ENCODE measurements around the gene ZNF808. TPM values are rescaled to one million over a fixed set of nuclear protein-coding genes. Genes with fewer than 3 reads are reported as not detected.

ZNF808 gene
- polyA plus RNA-seq, 1 of the 3 experiments (the other 2 are of a cell fraction), result 3.3 TPM

GRCh38 chr19:52520013-52520412 lies 7.5 kb upstream of the ZNF808 start:
- no peak overlapping the region for H3K9ac ChIP-seq
- no peak overlapping the region for H2AFZ ChIP-seq (ENCODE audit: low read depth)
- H3K9me2 ChIP-seq, result no peaks in the 10 kb centered on the region
- H3K4me3 ChIP-seq (ENCODE audit: low read depth in 2 of 2, low read length in 1 of 2), result no peak overlapping the region
- no peaks in the 10 kb centered on the region for H3F3A ChIP-seq (replicated peaks; ENCODE audit: insufficient read depth)
- H3K4me2 ChIP-seq, result no peak overlapping the region
- POLR2A ChIA-PET, result no interaction called here
- H3K4me1 ChIP-seq (ENCODE audit: control insufficient read depth in 1 of 2, insufficient read depth in 2 of 2, low read depth in 1 of 2, low read length in 1 of 2), result no peaks in the 10 kb centered on the region
- H3K27me3 ChIP-seq (ENCODE audit: insufficient read depth), result no peaks in the 10 kb centered on the region
- TF ChIP-seq CTCF (IDR thresholded peaks at IDR 0.05), result no peak
- no peak for TF ChIP-seq MXI1 (IDR thresholded peaks at IDR 0.05; ENCODE audit: low read depth, low read length)
- TF ChIP-seq, protein P1, sequence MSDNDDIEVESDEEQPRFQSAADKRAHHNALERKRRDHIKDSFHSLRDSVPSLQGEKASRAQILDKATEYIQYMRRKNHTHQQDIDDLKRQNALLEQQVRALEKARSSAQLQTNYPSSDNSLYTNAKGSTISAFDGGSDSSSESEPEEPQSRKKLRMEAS (IDR thresholded peaks at IDR 0.05; ENCODE audit: low read depth), result no peak
- no peak for TF ChIP-seq GABPA (IDR thresholded peaks at IDR 0.05; ENCODE audit: low read depth)
- TF ChIP-seq TCF12 (IDR thresholded peaks at IDR 0.05), result no peak
- TF ChIP-seq SIN3A (IDR thresholded peaks at IDR 0.05; ENCODE audit: borderline replicate concordance, low read depth, low read length), result no peak
- TF ChIP-seq TAF1 (IDR thresholded peaks at IDR 0.05; ENCODE audit: borderline replicate concordance, low read depth, low read length), result no peak
- no peak for TF ChIP-seq USF2 (IDR thresholded peaks at IDR 0.05; ENCODE audit: borderline replicate concordance, low read depth, low read length)
- TF ChIP-seq SMC3 (IDR thresholded peaks at IDR 0.05; ENCODE audit: low read depth, low read length), result no peak
- TF ChIP-seq EZH2phosphoT487 (IDR thresholded peaks at IDR 0.05; ENCODE audit: borderline replicate concordance, low read depth), result no peak
- no peaks in the 10 kb centered on the region for H3K9me3 ChIP-seq
- CTCF ChIA-PET, result no interaction called here
- H3K36me3 ChIP-seq (replicated peaks in 1 of 2; ENCODE audit: control insufficient read depth in 1 of 2, insufficient read depth in 2 of 2, low read length in 1 of 2), result no peaks in the 10 kb centered on the region
- no peak for DNase-seq
- H3K79me2 ChIP-seq (ENCODE audit: insufficient read depth), result no peaks in the 10 kb centered on the region
- H3K27ac ChIP-seq (ENCODE audit: low read depth in 2 of 2, low read length in 1 of 2), result no peak overlapping the region
- H4K20me1 ChIP-seq (ENCODE audit: insufficient read depth), result no peaks in the 10 kb centered on the region
- WGBS (ENCODE audit: low lambda C conversion rate), result 38% methylated on average over 4 of the region's 4 CpGs

- no peaks in the 10 kb centered on the region; a peak in 1 of 4 replicates for H3K4me1 ChIP-seq (ENCODE audit: control insufficient read depth in 1 of 2, insufficient read depth in 2 of 2, low read depth in 1 of 2, low read length in 1 of 2)
- no peak overlapping the region for H2AFZ ChIP-seq (ENCODE audit: low read depth)
- TF ChIP-seq RCOR1 (IDR thresholded peaks at IDR 0.05; ENCODE audit: low read length) (no peak), PBX3 (IDR thresholded peaks at IDR 0.05) (no peak), JUND (IDR thresholded peaks at IDR 0.05) (no peak), TEAD4 (IDR thresholded peaks at IDR 0.05; ENCODE audit: borderline replicate concordance, insufficient read depth) (no peak), POLR2AphosphoS5 (IDR thresholded peaks at IDR 0.05; ENCODE audit: low read depth, low read length) (no peak), TCF12 (IDR thresholded peaks at IDR 0.05) (no peak), NRF1 (IDR thresholded peaks at IDR 0.05; ENCODE audit: low read depth, low read length) (no peak), EP300 (IDR thresholded peaks at IDR 0.05; ENCODE audit: borderline replicate concordance in 1 of 2, low read depth in 1 of 2, low read length in 1 of 2) (no peak)
- TF ChIP-seq, protein P2, sequence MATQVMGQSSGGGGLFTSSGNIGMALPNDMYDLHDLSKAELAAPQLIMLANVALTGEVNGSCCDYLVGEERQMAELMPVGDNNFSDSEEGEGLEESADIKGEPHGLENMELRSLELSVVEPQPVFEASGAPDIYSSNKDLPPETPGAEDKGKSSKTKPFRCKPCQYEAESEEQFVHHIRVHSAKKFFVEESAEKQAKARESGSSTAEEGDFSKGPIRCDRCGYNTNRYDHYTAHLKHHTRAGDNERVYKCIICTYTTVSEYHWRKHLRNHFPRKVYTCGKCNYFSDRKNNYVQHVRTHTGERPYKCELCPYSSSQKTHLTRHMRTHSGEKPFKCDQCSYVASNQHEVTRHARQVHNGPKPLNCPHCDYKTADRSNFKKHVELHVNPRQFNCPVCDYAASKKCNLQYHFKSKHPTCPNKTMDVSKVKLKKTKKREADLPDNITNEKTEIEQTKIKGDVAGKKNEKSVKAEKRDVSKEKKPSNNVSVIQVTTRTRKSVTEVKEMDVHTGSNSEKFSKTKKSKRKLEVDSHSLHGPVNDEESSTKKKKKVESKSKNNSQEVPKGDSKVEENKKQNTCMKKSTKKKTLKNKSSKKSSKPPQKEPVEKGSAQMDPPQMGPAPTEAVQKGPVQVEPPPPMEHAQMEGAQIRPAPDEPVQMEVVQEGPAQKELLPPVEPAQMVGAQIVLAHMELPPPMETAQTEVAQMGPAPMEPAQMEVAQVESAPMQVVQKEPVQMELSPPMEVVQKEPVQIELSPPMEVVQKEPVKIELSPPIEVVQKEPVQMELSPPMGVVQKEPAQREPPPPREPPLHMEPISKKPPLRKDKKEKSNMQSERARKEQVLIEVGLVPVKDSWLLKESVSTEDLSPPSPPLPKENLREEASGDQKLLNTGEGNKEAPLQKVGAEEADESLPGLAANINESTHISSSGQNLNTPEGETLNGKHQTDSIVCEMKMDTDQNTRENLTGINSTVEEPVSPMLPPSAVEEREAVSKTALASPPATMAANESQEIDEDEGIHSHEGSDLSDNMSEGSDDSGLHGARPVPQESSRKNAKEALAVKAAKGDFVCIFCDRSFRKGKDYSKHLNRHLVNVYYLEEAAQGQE (IDR thresholded peaks at IDR 0.05; ENCODE audit: low read depth, low read length), result no peak
- TF ChIP-seq, protein P3, sequence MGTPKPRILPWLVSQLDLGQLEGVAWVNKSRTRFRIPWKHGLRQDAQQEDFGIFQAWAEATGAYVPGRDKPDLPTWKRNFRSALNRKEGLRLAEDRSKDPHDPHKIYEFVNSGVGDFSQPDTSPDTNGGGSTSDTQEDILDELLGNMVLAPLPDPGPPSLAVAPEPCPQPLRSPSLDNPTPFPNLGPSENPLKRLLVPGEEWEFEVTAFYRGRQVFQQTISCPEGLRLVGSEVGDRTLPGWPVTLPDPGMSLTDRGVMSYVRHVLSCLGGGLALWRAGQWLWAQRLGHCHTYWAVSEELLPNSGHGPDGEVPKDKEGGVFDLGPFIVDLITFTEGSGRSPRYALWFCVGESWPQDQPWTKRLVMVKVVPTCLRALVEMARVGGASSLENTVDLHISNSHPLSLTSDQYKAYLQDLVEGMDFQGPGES (IDR thresholded peaks at IDR 0.05; ENCODE audit: low read depth, low read length), result no peak
- H3K9me2 ChIP-seq, result no peaks in the 10 kb centered on the region
- H3K36me3 ChIP-seq (replicated peaks in 1 of 2; ENCODE audit: control insufficient read depth in 1 of 2, insufficient read depth in 2 of 2, low read length in 1 of 2), result no peaks in the 10 kb centered on the region
- H3K9me3 ChIP-seq, result no peaks in the 10 kb centered on the region
- H3K4me3 ChIP-seq (ENCODE audit: low read depth in 2 of 2, low read length in 1 of 2), result no peak overlapping the region
- POLR2A ChIA-PET, result no interaction called here
- H3K27ac ChIP-seq (ENCODE audit: low read depth in 2 of 2, low read length in 1 of 2), result no peak overlapping the region
- peaks cover 6% of the 10 kb centered on the region for H3F3A ChIP-seq (replicated peaks; ENCODE audit: insufficient read depth)
- H3K27me3 ChIP-seq (ENCODE audit: insufficient read depth), result no peaks in the 10 kb centered on the region
- H3K79me2 ChIP-seq (ENCODE audit: insufficient read depth), result no peaks in the 10 kb centered on the region
- H3K9ac ChIP-seq, result no peak overlapping the region
- CTCF ChIA-PET, result interaction anchor here (1.1 kb wide), 1 partner anchor 20 kb away, joined by 3 read pairs; no protein-coding TSS in a partner anchor
- H3K4me2 ChIP-seq, result no peak overlapping the region
- no peaks in the 10 kb centered on the region for H4K20me1 ChIP-seq (ENCODE audit: insufficient read depth)
- DNase-seq, result peak; percentile 14
- 66% methylated on average over 10 of the region's 14 CpGs for WGBS (ENCODE audit: low lambda C conversion rate)
Observed at GRCh38 chr19:52522551-52522950, 4.9 kb upstream of the ZNF808 start.
